ENCODE measurements around the gene CNTFR. TPM values are rescaled to one million over a fixed set of nuclear protein-coding genes. Genes with fewer than 3 reads are reported as not detected.

Gene CNTFR
- total and polyA plus RNA-seq, 9 donors, result 22.1 to 88.6 (median 61.2) TPM

GRCh38 chr9:34573599-34574325 lies 15.8 kb downstream of the CNTFR start:
- Histone ChIP-seq H3K4me3 (ENCODE audit: low read length) (no peak overlapping the region), H3K4me1 (ENCODE audit: control insufficient read depth, insufficient read depth, low read length) (peaks cover 85% of the 10 kb centered on the region), H3K36me3 (ENCODE audit: control insufficient read depth, insufficient read depth, low read length) (no peaks in the 10 kb centered on the region), H3K27me3 (ENCODE audit: control insufficient read depth, insufficient read depth, low read length) (peaks cover 29% of the 10 kb centered on the region), H3K27ac (ENCODE audit: low read length) (peak overlapping the region; percentile 79), H3K9me3 (replicated peaks; ENCODE audit: control insufficient read depth, low read depth, low read length) (no peaks in the 10 kb centered on the region)
- peak; percentile 69 for DNase-seq
- 37% methylated on average over 7 of the region's 17 CpGs for WGBS (ENCODE audit: insufficient coverage)

- Histone ChIP-seq H3K4me1 (ENCODE audit: control insufficient read depth, insufficient read depth, low read length) (peaks cover 83% of the 10 kb centered on the region), H3K27me3 (ENCODE audit: control insufficient read depth, insufficient read depth, low read length) (peaks cover 28% of the 10 kb centered on the region)
These were observed 16.9 kb downstream of the CNTFR start for GRCh38 chr9:34572628-34573027.

GRCh38 chr9:34572092-34572491 lies 17.4 kb downstream of the CNTFR start:
- DNase-seq, result no peak
- Histone ChIP-seq H3K27ac (ENCODE audit: low read length) (no peak overlapping the region), H3K9me3 (replicated peaks; ENCODE audit: control insufficient read depth, low read depth, low read length) (no peaks in the 10 kb centered on the region), H3K27me3 (ENCODE audit: control insufficient read depth, insufficient read depth, low read length) (peaks cover 24% of the 10 kb centered on the region), H3K4me1 (ENCODE audit: control insufficient read depth, insufficient read depth, low read length) (peaks cover 80% of the 10 kb centered on the region), H3K4me3 (ENCODE audit: low read length) (no peak overlapping the region), H3K36me3 (ENCODE audit: control insufficient read depth, insufficient read depth, low read length) (no peaks in the 10 kb centered on the region)

More at GRCh38 chr9:34572628-34573027, 16.9 kb downstream of the CNTFR start:
- no peaks in the 10 kb centered on the region for H3K9me3 ChIP-seq (replicated peaks; ENCODE audit: control insufficient read depth, low read depth, low read length)
- no peaks in the 10 kb centered on the region for H3K36me3 ChIP-seq (ENCODE audit: control insufficient read depth, insufficient read depth, low read length)
- no peak for DNase-seq
- 78% methylated on average over 6 of the region's 6 CpGs for WGBS (ENCODE audit: insufficient coverage)
- no peak overlapping the region for H3K4me3 ChIP-seq (ENCODE audit: low read length)
- no peak overlapping the region for H3K27ac ChIP-seq (ENCODE audit: low read length)

- Histone ChIP-seq H3K4me1 (ENCODE audit: control insufficient read depth, insufficient read depth, low read length) (peaks cover 79% of the 10 kb centered on the region), H3K36me3 (ENCODE audit: control insufficient read depth, insufficient read depth, low read length) (no peaks in the 10 kb centered on the region), H3K4me3 (ENCODE audit: low read length) (no peak overlapping the region), H3K27ac (ENCODE audit: low read length) (no peak overlapping the region), H3K27me3 (ENCODE audit: control insufficient read depth, insufficient read depth, low read length) (peaks cover 18% of the 10 kb centered on the region), H3K9me3 (replicated peaks; ENCODE audit: control insufficient read depth, low read depth, low read length) (no peaks in the 10 kb centered on the region)
- 19% methylated on average over 5 of the region's 12 CpGs for WGBS (ENCODE audit: insufficient coverage)
- DNase-seq, result peak; percentile 59
These were observed 18.1 kb downstream of the CNTFR start for GRCh38 chr9:34571481-34571810.

GRCh38 chr9:34570809-34571480 lies 18.6 kb downstream of the CNTFR start:
- H3K27me3 ChIP-seq (ENCODE audit: control insufficient read depth, insufficient read depth, low read length), result peaks cover 16% of the 10 kb centered on the region
- H3K4me1 ChIP-seq (ENCODE audit: control insufficient read depth, insufficient read depth, low read length), result peaks cover 79% of the 10 kb centered on the region
- H3K27ac ChIP-seq (ENCODE audit: low read length), result peak overlapping the region; percentile 64
- H3K9me3 ChIP-seq (replicated peaks; ENCODE audit: control insufficient read depth, low read depth, low read length), result no peaks in the 10 kb centered on the region
- no peak overlapping the region for H3K4me3 ChIP-seq (ENCODE audit: low read length)
- no peaks in the 10 kb centered on the region for H3K36me3 ChIP-seq (ENCODE audit: control insufficient read depth, insufficient read depth, low read length)
- WGBS (ENCODE audit: insufficient coverage), result 55% methylated on average over 2 of the region's 7 CpGs
- DNase-seq, result no peak

GRCh38 chr9:34570376-34570775 lies 19.1 kb downstream of the CNTFR start:
- 16% methylated on average over 11 of the region's 11 CpGs for WGBS (ENCODE audit: insufficient coverage)
- Histone ChIP-seq H3K36me3 (ENCODE audit: control insufficient read depth, insufficient read depth, low read length) (no peaks in the 10 kb centered on the region), H3K4me1 (ENCODE audit: control insufficient read depth, insufficient read depth, low read length) (peaks cover 82% of the 10 kb centered on the region), H3K9me3 (replicated peaks; ENCODE audit: control insufficient read depth, low read depth, low read length) (no peaks in the 10 kb centered on the region), H3K4me3 (ENCODE audit: low read length) (no peak overlapping the region), H3K27me3 (ENCODE audit: control insufficient read depth, insufficient read depth, low read length) (peaks cover 12% of the 10 kb centered on the region), H3K27ac (ENCODE audit: low read length) (peak overlapping the region; percentile 64)
- peak; percentile 84 for DNase-seq

- H3K4me1 ChIP-seq (ENCODE audit: control insufficient read depth, insufficient read depth, low read length), result peaks cover 67% of the 10 kb centered on the region
These were observed 20.8 kb downstream of the CNTFR start for GRCh38 chr9:34568774-34569173.

GRCh38 chr9:34568133-34568532 lies 21.4 kb downstream of the CNTFR start:
- peaks cover 22% of the 10 kb centered on the region for H3K27me3 ChIP-seq (ENCODE audit: control insufficient read depth, insufficient read depth, low read length)
- whole genome bisulfite sequencing (ENCODE audit: insufficient coverage), result 83% methylated on average over 3 of the region's 7 CpGs
- no peak overlapping the region for H3K27ac ChIP-seq (ENCODE audit: low read length)

More at GRCh38 chr9:34568774-34569173, 20.8 kb downstream of the CNTFR start:
- Histone ChIP-seq H3K4me3 (ENCODE audit: low read length) (no peak overlapping the region), H3K27ac (ENCODE audit: low read length) (no peak overlapping the region), H3K36me3 (ENCODE audit: control insufficient read depth, insufficient read depth, low read length) (peaks cover 3% of the 10 kb centered on the region), H3K27me3 (ENCODE audit: control insufficient read depth, insufficient read depth, low read length) (peaks cover 19% of the 10 kb centered on the region), H3K9me3 (replicated peaks; ENCODE audit: control insufficient read depth, low read depth, low read length) (no peaks in the 10 kb centered on the region)
- no peak for DNase-seq
- WGBS (ENCODE audit: insufficient coverage), result 54% methylated on average over 4 of the region's 12 CpGs

GRCh38 chr9:34566972-34567371 lies 22.6 kb downstream of the CNTFR start:
- no peak overlapping the region for H3K27ac ChIP-seq (ENCODE audit: low read length)
- H3K4me3 ChIP-seq (ENCODE audit: low read length), result no peak overlapping the region
- peaks cover 10% of the 10 kb centered on the region for H3K36me3 ChIP-seq (ENCODE audit: control insufficient read depth, insufficient read depth, low read length)
- WGBS (ENCODE audit: insufficient coverage), result 63% methylated on average over 1 of the region's 6 CpGs
- peaks cover 24% of the 10 kb centered on the region for H3K27me3 ChIP-seq (ENCODE audit: control insufficient read depth, insufficient read depth, low read length)
- H3K9me3 ChIP-seq (replicated peaks; ENCODE audit: control insufficient read depth, low read depth, low read length), result peaks cover 5% of the 10 kb centered on the region
- H3K4me1 ChIP-seq (ENCODE audit: control insufficient read depth, insufficient read depth, low read length), result peaks cover 54% of the 10 kb centered on the region
- DNase-seq, result peak; percentile 77

More at GRCh38 chr9:34568133-34568532, 21.4 kb downstream of the CNTFR start:
- Histone ChIP-seq H3K36me3 (ENCODE audit: control insufficient read depth, insufficient read depth, low read length) (peaks cover 3% of the 10 kb centered on the region), H3K9me3 (replicated peaks; ENCODE audit: control insufficient read depth, low read depth, low read length) (no peaks in the 10 kb centered on the region), H3K4me3 (ENCODE audit: low read length) (no peak overlapping the region), H3K4me1 (ENCODE audit: control insufficient read depth, insufficient read depth, low read length) (peaks cover 61% of the 10 kb centered on the region)
- no peak for DNase-seq

GRCh38 chr9:34566322-34566721 lies 23.2 kb downstream of the CNTFR start:
- H3K4me1 ChIP-seq (ENCODE audit: control insufficient read depth, insufficient read depth, low read length), result peaks cover 48% of the 10 kb centered on the region
- peaks cover 24% of the 10 kb centered on the region for H3K27me3 ChIP-seq (ENCODE audit: control insufficient read depth, insufficient read depth, low read length)
- no peak overlapping the region for H3K4me3 ChIP-seq (ENCODE audit: low read length)
- H3K9me3 ChIP-seq (replicated peaks; ENCODE audit: control insufficient read depth, low read depth, low read length), result peaks cover 6% of the 10 kb centered on the region
- DNase-seq, result peak; percentile 91
- peaks cover 12% of the 10 kb centered on the region for H3K36me3 ChIP-seq (ENCODE audit: control insufficient read depth, insufficient read depth, low read length)
- H3K27ac ChIP-seq (ENCODE audit: low read length), result no peak overlapping the region
- WGBS (ENCODE audit: insufficient coverage), result 24% methylated on average over 7 of the region's 8 CpGs

All from muscle of leg (tissue), 11 donors.